Esophagus squamous epithelium (tissue), 5 donors: ENCODE data around the gene GPC6. TPM values are rescaled to one million over a fixed set of nuclear protein-coding genes. Genes with fewer than 3 reads are reported as not detected.
"Not testable (repeated sequence)": the region's sequence is repeated elsewhere in the genome, so short reads cannot be mapped to it uniquely, and the experiment has no call there.

Experiments
- DNase-seq: peaks from one replicate; lab custom pipeline; 2025; lab: John Stamatoyannopoulos, UW
- H3K27ac ChIP-seq, 4 donors: fragments of 200-600 bp; sonication (generic); one replicate each; pipeline ENCODE4 v1.5.1; 2016 to 2019; ENCODE audit warnings: mild to moderate bottlenecking in 1 of 4
- H3K27me3 ChIP-seq, 4 donors: fragments of 200-600 bp; sonication (generic); 1 replicate in 3 of 4; 2 replicates in 1 of 4; pipeline versions ENCODE4 v1.5.1 to v1.6.0; 2017 to 2021; ENCODE audit warnings: antibody characterized with exemption in 1 of 4
- H3K36me3 ChIP-seq, 3 donors: fragments of 200-600 bp; sonication (generic); one replicate each; pipeline ENCODE4 v1.5.1; 2016 to 2019
- H3K4me1 ChIP-seq, 3 donors: fragments of 200-600 bp; sonication (generic); one replicate each; pipeline ENCODE4 v1.5.1; 2017 to 2019
- H3K4me3 ChIP-seq, 4 donors: fragments of 200-600 bp; sonication (generic); 1 replicate in 3 of 4; 2 replicates in 1 of 4; pipeline ENCODE4 v1.5.1; 2016 to 2019; ENCODE audit warnings: mild to moderate bottlenecking in 2 of 4, moderate library complexity in 1 of 4
- H3K9me3 ChIP-seq, 3 donors: fragments of 200-600 bp; sonication (generic); one replicate each; pipeline ENCODE4 v1.5.1; 2016 to 2019
- CTCF ChIP-seq, 6 experiments: fragments of 450-650 bp in 4 of 6; fragments of 200-600 bp in 2 of 6; sonication (generic) in 2 of 6; IDR thresholded peaks; one replicate each; pipeline ENCODE4 v1.5.1; 2016 to 2019; ENCODE audit warnings: antibody characterized with exemption in 6 of 6, mild to moderate bottlenecking in 4 of 6, moderate library complexity in 4 of 6
- POLR2A ChIP-seq, 4 donors: fragments of 450-650 bp; IDR thresholded peaks; one replicate each; pipeline ENCODE4 v1.6.1; 2017; ENCODE audit warnings: antibody characterized with exemption in 4 of 4, mild to moderate bottlenecking in 4 of 4, moderate library complexity in 3 of 4
- WGBS, 2 donors: methylation state at CpG; one replicate each; pipeline ENCODE4 v1.1.5; 2018; 5-methylcytosine and 5-hydroxymethylcytosine counted together
- intact Hi-C: fragments of 100-400 bp; cut with DNase I; formaldehyde crosslinking; loops from one replicate; pipeline ENCODE4 v1.15.0; 2022
- total RNA-seq, 4 donors: library from RNA; depleted of rRNA; stranded (reverse); fragments of >200 nt; gene quantifications; one replicate each; pipeline ENCODE4 v1.1.0, GENCODE V29; 2016
- donor health status: DM: yes; HTN: yes; CAD: no.

The GPC6 gene
- total RNA-seq, 4 donors from 2014 or later, result 0.57 to 8.6 (median 2.6) TPM

GRCh38 chr13:93480553-93481106 lies 254.0 kb downstream of the GPC6 start:
- intact Hi-C loops, result no loop called here
- Histone ChIP-seq H3K4me3 (no peak overlapping the region), H3K36me3 (no peaks in the 10 kb centered on the region), H3K27ac (no peak overlapping the region), H3K27me3 (no peaks in the 10 kb centered on the region), H3K9me3 (no peaks in the 10 kb centered on the region), H3K4me1 (no peaks in the 10 kb centered on the region)
- DNase-seq, result no peak
- WGBS, 2 donors, result 46 to 84% methylated on average over 4 of the region's 4 CpGs
- TF ChIP-seq POLR2A (IDR thresholded peaks at IDR 0.05) (no peak), CTCF (IDR thresholded peaks at IDR 0.05) (no peak)

GRCh38 chr13:93496117-93496516 lies 269.5 kb downstream of the GPC6 start:
- H3K36me3 ChIP-seq, H3K27me3 ChIP-seq, intact Hi-C loops, H3K27ac ChIP-seq, DNase-seq, H3K4me3 ChIP-seq, H3K4me1 ChIP-seq, H3K9me3 ChIP-seq: not testable (repeated sequence)
- WGBS, 2 donors, result 59 to 81% methylated on average over 12 of the region's 21 CpGs

- intact Hi-C loops, result no loop called here
- Histone ChIP-seq H3K27ac (no peak overlapping the region), H3K27me3 (no peaks in the 10 kb centered on the region), H3K4me3 (no peak overlapping the region), H3K9me3 (no peaks in the 10 kb centered on the region), H3K36me3 (no peaks in the 10 kb centered on the region), H3K4me1 (no peaks in the 10 kb centered on the region)
- 35 to 43% methylated on average over 8 of the region's 8 CpGs for WGBS, 2 donors
- no peak for TF ChIP-seq POLR2A (IDR thresholded peaks at IDR 0.05)
- no peak for TF ChIP-seq CTCF (IDR thresholded peaks at IDR 0.05)
- DNase-seq, result no peak
These were observed 270.5 kb downstream of the GPC6 start for GRCh38 chr13:93496985-93497673.

- intact Hi-C loops, result no loop called here
- Histone ChIP-seq H3K4me1 (no peaks in the 10 kb centered on the region), H3K4me3 (no peak overlapping the region), H3K9me3 (no peaks in the 10 kb centered on the region), H3K27me3 (no peaks in the 10 kb centered on the region), H3K36me3 (no peaks in the 10 kb centered on the region), H3K27ac (no peak overlapping the region)
- TF ChIP-seq CTCF (IDR thresholded peaks at IDR 0.05), result no peak
- TF ChIP-seq POLR2A (IDR thresholded peaks at IDR 0.05), result no peak
- no peak for DNase-seq
- WGBS, 2 donors, result 31 to 42% methylated on average over 5 of the region's 5 CpGs
These were observed 273.4 kb downstream of the GPC6 start for GRCh38 chr13:93499991-93500390.

GRCh38 chr13:93502071-93502470 lies 275.5 kb downstream of the GPC6 start:
- Histone ChIP-seq H3K9me3 (no peaks in the 10 kb centered on the region), H3K27ac (no peak overlapping the region), H3K4me1 (no peaks in the 10 kb centered on the region), H3K27me3 (no peaks in the 10 kb centered on the region), H3K4me3 (no peak overlapping the region), H3K36me3 (no peaks in the 10 kb centered on the region)
- TF ChIP-seq CTCF (IDR thresholded peaks at IDR 0.05), result no peak
- TF ChIP-seq POLR2A (IDR thresholded peaks at IDR 0.05), result no peak
- WGBS, 2 donors, result 81 to 90% methylated on average over 1 of the region's 1 CpG
- intact Hi-C loops, result no loop called here
- no peak for DNase-seq
